Prostate gland (tissue), 2 donors: ENCODE results near the gene IBA57. TPM values are rescaled to one million over a fixed set of nuclear protein-coding genes. Genes with fewer than 3 reads are reported as not detected.

Experiments
- DNase-seq: peaks from one replicate; pipeline ENCODE4 v3.0.0-alpha.2; 2019; ENCODE audit warnings: low spot score
- H3K27ac ChIP-seq, 2 donors: fragments of 200-600 bp; sonication (generic); 2 replicates each; pipeline ENCODE4 v1.5.1; 2017 to 2019
- H3K27me3 ChIP-seq: fragments of 200-600 bp; sonication (generic); replicated peaks from 2 replicates; pipeline ENCODE4 v1.5.1; 2019; ENCODE audit not compliant: insufficient read depth
- H3K36me3 ChIP-seq, 2 donors: fragments of 200-600 bp; sonication (generic); 1 replicate in 1 of 2; 2 replicates in 1 of 2; pipeline versions ENCODE4 v1.5.1 to v1.8.1; 2017 to 2019
- H3K4me1 ChIP-seq: fragments of 200-600 bp; sonication (generic); replicated peaks from 2 replicates; pipeline ENCODE4 v1.5.1; 2019
- H3K4me3 ChIP-seq, 2 donors: fragments of 200-600 bp; sonication (generic); 2 replicates each; pipeline ENCODE4 v1.5.1; 2017 to 2019
- H3K9me3 ChIP-seq: fragments of 200-600 bp; sonication (generic); 2 replicates; pipeline ENCODE4 v1.5.1; 2017
- POLR2A ChIP-seq: fragments of 450-650 bp; IDR thresholded peaks from one replicate; pipeline ENCODE4 v1.6.1; 2016; ENCODE audit warnings: antibody characterized with exemption, mild to moderate bottlenecking
- POLR2AphosphoS5 ChIP-seq: sonication (generic); formaldehyde crosslinking; IDR thresholded peaks from one replicate; pipeline ENCODE4 v1.6.1; 2017; ENCODE audit warnings: antibody characterized with exemption
- WGBS: methylation state at CpG from one replicate; pipeline ENCODE4 v1.1.5; 2018; 5-methylcytosine and 5-hydroxymethylcytosine counted together
- intact Hi-C: fragments of 100-400 bp; cut with DNase I; formaldehyde crosslinking; loops from one replicate; pipeline ENCODE4 v1.14.2; 2022
- total RNA-seq, 2 donors: library from RNA; depleted of rRNA; stranded (reverse); fragments of >200 nt; gene quantifications; one replicate each; pipeline ENCODE4 v1.1.0, GENCODE V29; 2016
- TF ChIP-seq, protein P1 (sequence below), 4 experiments: fragments of 200-600 bp in 2 of 4; fragments of 450-650 bp in 2 of 4; sonication (generic) in 2 of 4; IDR thresholded peaks; 1 replicate in 3 of 4; 2 replicates in 1 of 4; pipeline ENCODE4 v1.5.1; 2016 to 2019; ENCODE audit warnings: antibody characterized with exemption in 4 of 4, mild to moderate bottlenecking in 2 of 4, moderate library complexity in 2 of 4

Gene IBA57
- total RNA-seq, 2 donors from 2014 or later = 5.6 to 17.4 TPM

DNA sequence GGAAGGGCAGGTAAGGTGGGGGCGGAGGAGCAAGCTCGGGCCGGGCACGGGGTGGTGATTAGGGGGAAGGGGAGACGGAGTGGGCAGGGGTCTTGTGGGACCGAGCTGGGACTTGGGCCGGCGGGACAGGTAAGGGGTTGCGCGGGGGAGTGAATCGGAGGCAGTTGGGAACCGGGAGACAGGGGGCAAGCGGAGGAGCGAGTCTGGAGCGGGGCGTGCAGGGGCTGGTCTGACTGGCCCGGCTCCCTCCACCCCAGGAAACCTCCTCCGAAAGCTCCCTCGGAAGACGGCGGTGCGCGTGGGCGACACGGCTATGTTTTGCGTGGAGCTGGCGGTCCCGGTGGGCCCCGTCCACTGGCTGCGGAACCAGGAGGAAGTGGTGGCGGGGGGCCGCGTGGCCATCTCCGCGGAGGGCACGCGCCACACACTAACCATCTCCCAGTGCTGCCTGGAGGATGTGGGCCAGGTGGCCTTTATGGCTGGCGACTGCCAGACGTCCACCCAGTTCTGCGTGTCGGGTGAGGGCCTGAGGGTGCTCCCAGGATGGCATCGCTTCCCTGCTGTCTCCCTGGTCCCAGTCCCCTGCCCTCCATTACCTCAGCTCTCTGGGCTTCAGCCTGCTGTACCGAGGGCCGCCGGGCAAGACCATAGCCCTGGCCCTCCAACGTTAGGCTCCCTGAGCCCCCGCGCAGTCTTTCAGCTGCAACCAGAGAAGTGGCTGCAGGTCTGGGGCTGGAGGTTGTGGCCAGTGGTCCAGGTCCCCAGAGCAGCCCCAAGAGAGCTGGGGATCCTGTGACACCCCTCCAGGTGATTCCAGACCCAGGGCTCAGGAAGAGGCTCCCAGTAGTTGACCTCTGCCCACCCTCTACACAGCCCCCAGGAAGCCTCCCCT, 48.6 kb downstream of the IBA57 start:
- TF ChIP-seq, protein P1, sequence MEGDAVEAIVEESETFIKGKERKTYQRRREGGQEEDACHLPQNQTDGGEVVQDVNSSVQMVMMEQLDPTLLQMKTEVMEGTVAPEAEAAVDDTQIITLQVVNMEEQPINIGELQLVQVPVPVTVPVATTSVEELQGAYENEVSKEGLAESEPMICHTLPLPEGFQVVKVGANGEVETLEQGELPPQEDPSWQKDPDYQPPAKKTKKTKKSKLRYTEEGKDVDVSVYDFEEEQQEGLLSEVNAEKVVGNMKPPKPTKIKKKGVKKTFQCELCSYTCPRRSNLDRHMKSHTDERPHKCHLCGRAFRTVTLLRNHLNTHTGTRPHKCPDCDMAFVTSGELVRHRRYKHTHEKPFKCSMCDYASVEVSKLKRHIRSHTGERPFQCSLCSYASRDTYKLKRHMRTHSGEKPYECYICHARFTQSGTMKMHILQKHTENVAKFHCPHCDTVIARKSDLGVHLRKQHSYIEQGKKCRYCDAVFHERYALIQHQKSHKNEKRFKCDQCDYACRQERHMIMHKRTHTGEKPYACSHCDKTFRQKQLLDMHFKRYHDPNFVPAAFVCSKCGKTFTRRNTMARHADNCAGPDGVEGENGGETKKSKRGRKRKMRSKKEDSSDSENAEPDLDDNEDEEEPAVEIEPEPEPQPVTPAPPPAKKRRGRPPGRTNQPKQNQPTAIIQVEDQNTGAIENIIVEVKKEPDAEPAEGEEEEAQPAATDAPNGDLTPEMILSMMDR (IDR thresholded peaks at IDR 0.05) = no peak
- peak; percentile 5 for TF ChIP-seq POLR2A
- H3K27ac ChIP-seq = peak overlapping the region; percentile 19 to 51
- H3K36me3 ChIP-seq = no peaks in the 10 kb centered on the region
- no peaks in the 10 kb centered on the region for H3K4me1 ChIP-seq
- H3K4me3 ChIP-seq = peak overlapping the region; percentile 38 to 49
- H3K9me3 ChIP-seq = no peaks in the 10 kb centered on the region
- WGBS = 31% methylated on average over 32 of the region's 48 CpGs
- intact Hi-C loops = no loop called here
- no peak for DNase-seq
- no peaks in the 10 kb centered on the region for H3K27me3 ChIP-seq

DNA sequence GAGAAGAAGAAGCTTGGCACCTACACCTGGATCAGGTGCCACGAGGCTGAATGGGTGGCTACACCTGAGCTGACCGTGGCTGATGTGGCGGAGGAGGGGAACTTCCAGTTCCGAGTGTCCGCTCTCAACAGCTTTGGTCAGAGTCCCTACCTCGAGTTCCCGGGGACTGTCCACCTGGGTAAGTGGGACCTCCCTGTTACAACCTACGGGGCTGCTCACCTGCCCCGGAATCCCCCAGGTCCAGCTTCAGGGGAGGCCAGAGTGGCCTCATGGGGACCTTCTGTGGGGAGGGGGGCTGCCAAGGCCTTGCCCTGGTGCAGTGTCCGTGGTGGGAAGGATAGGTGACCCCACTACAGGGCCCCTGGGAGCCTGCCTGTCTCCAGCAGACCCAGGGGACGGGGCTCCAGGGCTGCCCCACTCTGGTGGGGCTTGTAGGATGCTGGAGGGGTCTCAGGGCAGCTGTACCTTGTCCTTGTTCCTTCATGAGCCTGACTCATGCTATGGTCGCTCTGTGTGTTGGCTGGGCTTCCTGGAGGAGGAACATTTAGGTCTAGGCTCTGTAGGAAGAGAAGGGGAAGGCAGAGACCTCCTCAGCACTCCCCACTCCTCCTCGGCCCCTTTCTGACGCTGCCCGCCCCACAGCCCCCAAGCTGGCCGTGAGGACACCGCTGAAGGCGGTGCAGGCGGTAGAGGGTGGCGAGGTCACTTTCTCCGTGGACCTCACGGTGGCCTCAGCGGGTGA, 49.5 kb downstream of the IBA57 start:
- H3K27me3 ChIP-seq = no peaks in the 10 kb centered on the region
- H3K4me3 ChIP-seq = no peak overlapping the region
- TF ChIP-seq POLR2A (no peak), POLR2AphosphoS5 (no peak)
- TF ChIP-seq, protein P1 (IDR thresholded peaks at IDR 0.05) = no peak
- H3K27ac ChIP-seq = no peak overlapping the region
- no peaks in the 10 kb centered on the region for H3K9me3 ChIP-seq
- WGBS = 88% methylated on average over 22 of the region's 23 CpGs
- H3K4me1 ChIP-seq = no peaks in the 10 kb centered on the region
- no peak for DNase-seq
- no peaks in the 10 kb centered on the region for H3K36me3 ChIP-seq
- intact Hi-C loops = no loop called here

- Histone ChIP-seq H3K4me3 (no peak overlapping the region), H3K9me3 (no peaks in the 10 kb centered on the region), H3K36me3 (no peaks in the 10 kb centered on the region), H3K27me3 (no peaks in the 10 kb centered on the region), H3K4me1 (no peaks in the 10 kb centered on the region), H3K27ac (no peak overlapping the region)
- TF ChIP-seq POLR2A (no peak), POLR2AphosphoS5 (no peak)
- TF ChIP-seq, protein P1 (IDR thresholded peaks at IDR 0.05) = no peak
- DNase-seq = no peak
- WGBS = 96% methylated on average over 12 of the region's 13 CpGs
- intact Hi-C loops = no loop called here
Measured at GRCh38 chr1:228215663-228216116, 50.1 kb downstream of the IBA57 start.

DNA sequence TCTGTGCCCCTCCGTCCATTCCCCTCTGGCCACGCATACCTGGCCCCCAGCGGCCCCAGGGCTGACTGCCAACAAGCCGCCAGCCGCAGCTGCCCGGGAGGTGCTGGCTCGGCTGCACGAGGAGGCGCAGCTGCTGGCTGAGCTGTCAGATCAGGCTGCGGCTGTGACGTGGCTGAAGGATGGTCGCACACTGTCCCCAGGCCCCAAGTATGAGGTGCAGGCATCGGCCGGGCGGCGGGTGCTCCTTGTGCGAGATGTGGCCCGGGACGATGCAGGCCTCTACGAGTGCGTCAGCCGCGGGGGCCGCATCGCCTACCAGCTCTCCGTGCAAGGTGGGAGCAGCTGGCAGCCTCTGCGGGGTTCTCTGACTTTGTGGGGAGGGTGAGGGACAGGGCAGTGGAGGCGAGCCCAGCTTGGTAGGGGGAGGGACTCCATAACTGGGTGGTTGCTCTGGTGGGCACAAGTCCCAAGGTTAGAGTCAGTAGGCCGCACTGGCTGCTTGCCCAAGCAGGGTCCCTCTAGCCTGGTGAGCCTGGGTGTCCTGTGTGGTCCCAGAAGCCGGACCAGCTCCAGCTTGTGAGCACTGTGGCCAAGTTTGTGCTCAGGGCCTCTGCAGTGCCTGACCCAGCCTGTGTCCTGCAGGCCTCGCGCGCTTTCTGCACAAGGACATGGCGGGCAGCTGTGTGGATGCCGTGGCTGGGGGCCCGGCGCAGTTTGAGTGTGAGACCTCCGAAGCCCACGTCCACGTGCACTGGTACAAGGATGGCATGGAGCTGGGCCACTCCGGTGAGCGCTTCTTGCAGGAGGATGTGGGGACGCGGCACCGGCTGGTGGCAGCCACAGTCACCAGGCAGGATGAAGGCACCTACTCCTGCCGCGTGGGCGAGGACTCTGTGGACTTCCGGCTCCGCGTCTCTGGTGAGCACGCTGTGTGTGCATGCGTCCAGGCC, 51.0 kb downstream of the IBA57 start:
- no peaks in the 10 kb centered on the region for H3K36me3 ChIP-seq
- H3K27me3 ChIP-seq = no peaks in the 10 kb centered on the region
- WGBS = 80% methylated on average over 53 of the region's 53 CpGs
- intact Hi-C loops = no loop called here
- H3K4me1 ChIP-seq = no peaks in the 10 kb centered on the region
- no peaks in the 10 kb centered on the region for H3K9me3 ChIP-seq
- H3K4me3 ChIP-seq = no peak overlapping the region
- H3K27ac ChIP-seq = no peak overlapping the region
- no peak for DNase-seq
- TF ChIP-seq, protein P1 (IDR thresholded peaks at IDR 0.05) = no peak
- TF ChIP-seq POLR2AphosphoS5 = no peak
- TF ChIP-seq POLR2A = no peak
